ENCODE measurements around the gene FAM227B. TPM values are rescaled to one million over a fixed set of nuclear protein-coding genes. Genes with fewer than 3 reads are reported as not detected.
"Not testable (repeated sequence)": the region's sequence is repeated elsewhere in the genome, so short reads cannot be mapped to it uniquely, and the experiment has no call there.

Gene FAM227B
- total and polyA plus RNA-seq, 2 donors (not counting 1 experiment from before 2014, with no cell fraction given): 2.7 to 9.7 TPM

GRCh38 chr15:49530092-49530491, 90.5 kb downstream of the FAM227B start:
- no peak overlapping the region for H3K4me3 ChIP-seq (replicated peaks in 1 of 4; ENCODE audit: control extremely low read depth in 1 of 4, insufficient read depth in 1 of 4, low read depth in 3 of 4, low read length in 4 of 4)
- H3K79me2 ChIP-seq (ENCODE audit: control insufficient read depth, insufficient read depth, low read length): no peaks in the 10 kb centered on the region
- H3K27me3 ChIP-seq (ENCODE audit: control insufficient read depth, insufficient read depth, low read length): no peaks in the 10 kb centered on the region
- no peak overlapping the region for H3K4me2 ChIP-seq (ENCODE audit: extremely low read depth, insufficient read depth, low read length)
- H2AFZ ChIP-seq (ENCODE audit: low read length): no peak overlapping the region
- H3K4me1 ChIP-seq (ENCODE audit: control insufficient read depth, extremely low read depth, insufficient read depth, low read length): no peaks in the 10 kb centered on the region
- H3K36me3 ChIP-seq (ENCODE audit: control insufficient read depth, insufficient read depth, low read length): no peaks in the 10 kb centered on the region
- H3K9ac ChIP-seq (ENCODE audit: insufficient read depth, low read length): no peak overlapping the region
- no peaks in the 10 kb centered on the region for H4K20me1 ChIP-seq (ENCODE audit: control insufficient read depth, extremely low read depth, insufficient read depth, low read length)
- no peaks in the 10 kb centered on the region for H3K9me3 ChIP-seq (ENCODE audit: control insufficient read depth, insufficient read depth, low read depth, low read length)
- H3K27ac ChIP-seq (ENCODE audit: insufficient read depth, low read length): no peak overlapping the region
- TF ChIP-seq CTCF (conservative IDR thresholded peaks at IDR 0.05 in 1 of 2, IDR thresholded peaks at IDR 0.05 in 1 of 2; ENCODE audit: low read depth in 1 of 2, low read length in 2 of 2) (no peak), EZH2 (IDR thresholded peaks at IDR 0.05; ENCODE audit: low read length, missing control alignments) (no peak)
- peak; percentile 7 to 11 for DNase-seq (ENCODE audit: low read depth in 2 of 2)

- H3K27ac ChIP-seq (ENCODE audit: insufficient read depth, low read length): no peak overlapping the region
- no peak overlapping the region for H2AFZ ChIP-seq (ENCODE audit: low read length)
- no peak overlapping the region for H3K4me2 ChIP-seq (ENCODE audit: extremely low read depth, insufficient read depth, low read length)
- no peaks in the 10 kb centered on the region for H3K4me1 ChIP-seq (ENCODE audit: control insufficient read depth, extremely low read depth, insufficient read depth, low read length)
- no peaks in the 10 kb centered on the region for H3K9me3 ChIP-seq (ENCODE audit: control insufficient read depth, insufficient read depth, low read depth, low read length)
- no peaks in the 10 kb centered on the region for H3K36me3 ChIP-seq (ENCODE audit: control insufficient read depth, insufficient read depth, low read length)
- H3K4me3 ChIP-seq (replicated peaks in 1 of 4; ENCODE audit: control extremely low read depth in 1 of 4, insufficient read depth in 1 of 4, low read depth in 3 of 4, low read length in 4 of 4): no peak overlapping the region
- H4K20me1 ChIP-seq (ENCODE audit: control insufficient read depth, extremely low read depth, insufficient read depth, low read length): no peaks in the 10 kb centered on the region
- H3K79me2 ChIP-seq (ENCODE audit: control insufficient read depth, insufficient read depth, low read length): no peaks in the 10 kb centered on the region
- no peak for TF ChIP-seq EZH2 (IDR thresholded peaks at IDR 0.05; ENCODE audit: low read length, missing control alignments)
- TF ChIP-seq CTCF (conservative IDR thresholded peaks at IDR 0.05 in 1 of 2, IDR thresholded peaks at IDR 0.05 in 1 of 2; ENCODE audit: low read depth in 1 of 2, low read length in 2 of 2): no peak
- DNase-seq (ENCODE audit: low read depth in 2 of 2): no peak
- no peak overlapping the region for H3K9ac ChIP-seq (ENCODE audit: insufficient read depth, low read length)
- no peaks in the 10 kb centered on the region for H3K27me3 ChIP-seq (ENCODE audit: control insufficient read depth, insufficient read depth, low read length)
Measured at GRCh38 chr15:49528289-49528688, 92.3 kb downstream of the FAM227B start.

GRCh38 chr15:49521802-49522201, 98.8 kb downstream of the FAM227B start:
- no peak overlapping the region for H2AFZ ChIP-seq (ENCODE audit: low read length)
- H3K27me3 ChIP-seq (ENCODE audit: control insufficient read depth, insufficient read depth, low read length): no peaks in the 10 kb centered on the region
- no peaks in the 10 kb centered on the region for H3K4me1 ChIP-seq (ENCODE audit: control insufficient read depth, extremely low read depth, insufficient read depth, low read length)
- no peaks in the 10 kb centered on the region for H4K20me1 ChIP-seq (ENCODE audit: control insufficient read depth, extremely low read depth, insufficient read depth, low read length)
- H3K79me2 ChIP-seq (ENCODE audit: control insufficient read depth, insufficient read depth, low read length): no peaks in the 10 kb centered on the region
- H3K36me3 ChIP-seq (ENCODE audit: control insufficient read depth, insufficient read depth, low read length): no peaks in the 10 kb centered on the region
- no peak overlapping the region for H3K27ac ChIP-seq (ENCODE audit: insufficient read depth, low read length)
- TF ChIP-seq EZH2 (IDR thresholded peaks at IDR 0.05; ENCODE audit: low read length, missing control alignments) (no peak), CTCF (conservative IDR thresholded peaks at IDR 0.05 in 1 of 2, IDR thresholded peaks at IDR 0.05 in 1 of 2; ENCODE audit: low read depth in 1 of 2, low read length in 2 of 2) (peak in 1 of 2 donors; percentile 15)
- H3K4me3 ChIP-seq (replicated peaks in 1 of 4; ENCODE audit: control extremely low read depth in 1 of 4, insufficient read depth in 1 of 4, low read depth in 3 of 4, low read length in 4 of 4): no peak overlapping the region
- no peaks in the 10 kb centered on the region for H3K9me3 ChIP-seq (ENCODE audit: control insufficient read depth, insufficient read depth, low read depth, low read length)
- peak in 1 of 2 donors; percentile 6 for DNase-seq (ENCODE audit: low read depth in 2 of 2)
- no peak overlapping the region for H3K4me2 ChIP-seq (ENCODE audit: extremely low read depth, insufficient read depth, low read length)
- H3K9ac ChIP-seq (ENCODE audit: insufficient read depth, low read length): no peak overlapping the region

- H3K27ac ChIP-seq (ENCODE audit: insufficient read depth, low read length); H3K27me3 ChIP-seq (ENCODE audit: control insufficient read depth, insufficient read depth, low read length); H3K9ac ChIP-seq (ENCODE audit: insufficient read depth, low read length); H3K36me3 ChIP-seq (ENCODE audit: control insufficient read depth, insufficient read depth, low read length); H3K4me1 ChIP-seq (ENCODE audit: control insufficient read depth, extremely low read depth, insufficient read depth, low read length); DNase-seq (ENCODE audit: low read depth in 2 of 2); H3K4me3 ChIP-seq (replicated peaks in 1 of 4; ENCODE audit: control extremely low read depth in 1 of 4, insufficient read depth in 1 of 4, low read depth in 3 of 4, low read length in 4 of 4); H4K20me1 ChIP-seq (ENCODE audit: control insufficient read depth, extremely low read depth, insufficient read depth, low read length); H3K4me2 ChIP-seq (ENCODE audit: extremely low read depth, insufficient read depth, low read length); H3K9me3 ChIP-seq (ENCODE audit: control insufficient read depth, insufficient read depth, low read depth, low read length); H2AFZ ChIP-seq (ENCODE audit: low read length); H3K79me2 ChIP-seq (ENCODE audit: control insufficient read depth, insufficient read depth, low read length): not testable (repeated sequence)
Measured at GRCh38 chr15:49512739-49513138, 107.9 kb downstream of the FAM227B start.
